ENCODE results near the gene FRMD4A. TPM values are rescaled to one million over a fixed set of nuclear protein-coding genes. Genes with fewer than 3 reads are reported as not detected.
A peak's percentile ranks its signal among the peaks of the same experiment; 100 is the strongest.

Gene FRMD4A
- total RNA-seq, 1 experiment from 2014 or later: 7.1 TPM

- 0 out of 2 replicates have a peak overlapping the region, but pooled peaks have one; percentile 48 for H2AFZ ChIP-seq (ENCODE audit: low read length)
- H3K9ac ChIP-seq (ENCODE audit: low read length): no peak overlapping the region
- ChIA-PET CTCF (no interaction called here), POLR2A (ENCODE audit: unreplicated experiment) (no interaction called here)
- no peaks in the 10 kb centered on the region for H3F3A ChIP-seq (ENCODE audit: low read length, unreplicated experiment)
- BruUV-seq (replicated peaks): no TSS peak
- H3K4me2 ChIP-seq (ENCODE audit: low read length): peak overlapping the region; percentile 82
- H3K36me3 ChIP-seq (ENCODE audit: low read depth, low read length): no peaks in the 10 kb centered on the region
- intact Hi-C loops (cut with micrococcal nuclease): no loop called here
- no peaks in the 10 kb centered on the region for H3K9me2 ChIP-seq (replicated peaks; ENCODE audit: low read length)
- TF ChIP-seq EZH2 (IDR thresholded peaks at IDR 0.05; ENCODE audit: low read length, unreplicated experiment) (no peak), EZH2phosphoT487 (IDR thresholded peaks at IDR 0.05; ENCODE audit: borderline replicate concordance, low read length) (no peak), CTCF (conservative IDR thresholded peaks at IDR 0.05; ENCODE audit: low read depth, low read length) (no peak)
- peaks cover 18% of the 10 kb centered on the region for H3K4me1 ChIP-seq (ENCODE audit: insufficient read depth, low read length)
- no peaks in the 10 kb centered on the region for H4K20me1 ChIP-seq (ENCODE audit: low read length)
- H3K4me3 ChIP-seq (ENCODE audit: low read length): peak overlapping the region; percentile 55; the same call in 1 of the 2 replicates
- H3K79me2 ChIP-seq (ENCODE audit: low read length): no peaks in the 10 kb centered on the region
- H3K27ac ChIP-seq (ENCODE audit: low read length): 0 out of 2 replicates have a peak overlapping the region, but pooled peaks have one; percentile 16
- DNase-seq (peak; percentile 56), ATAC-seq (peak; percentile 94)
- H3K27me3 ChIP-seq (ENCODE audit: low read length): no peaks in the 10 kb centered on the region
- no peaks in the 10 kb centered on the region for H3K9me3 ChIP-seq (ENCODE audit: low read length)
Observed at GRCh38 chr10:13717936-13718772, 612.6 kb downstream of the FRMD4A start.

GRCh38 chr10:13717571-13717935 lies 613.2 kb downstream of the FRMD4A start:
- no peaks in the 10 kb centered on the region for H3K27me3 ChIP-seq (ENCODE audit: low read length)
- peak overlapping the region; percentile 55; the same call in 1 of the 2 replicates for H3K4me3 ChIP-seq (ENCODE audit: low read length)
- no peak for TF ChIP-seq EZH2 (IDR thresholded peaks at IDR 0.05; ENCODE audit: low read length, unreplicated experiment)
- TF ChIP-seq CTCF (conservative IDR thresholded peaks at IDR 0.05; ENCODE audit: low read depth, low read length): no peak
- TF ChIP-seq EZH2phosphoT487 (IDR thresholded peaks at IDR 0.05; ENCODE audit: borderline replicate concordance, low read length): no peak
- no peaks in the 10 kb centered on the region for H4K20me1 ChIP-seq (ENCODE audit: low read length)
- CTCF ChIA-PET: no interaction called here
- POLR2A ChIA-PET (ENCODE audit: unreplicated experiment): no interaction called here
- DNase-seq (peak; percentile 2), ATAC-seq (no peak)
- no peaks in the 10 kb centered on the region for H3F3A ChIP-seq (ENCODE audit: low read length, unreplicated experiment)
- no peak overlapping the region for H3K27ac ChIP-seq (ENCODE audit: low read length)
- intact Hi-C loops (cut with micrococcal nuclease): no loop called here
- H3K9me2 ChIP-seq (replicated peaks; ENCODE audit: low read length): no peaks in the 10 kb centered on the region
- H3K4me2 ChIP-seq (ENCODE audit: low read length): peak overlapping the region; percentile 82
- no TSS peak for BruUV-seq (replicated peaks)
- peaks cover 24% of the 10 kb centered on the region for H3K4me1 ChIP-seq (ENCODE audit: insufficient read depth, low read length)
- H3K36me3 ChIP-seq (ENCODE audit: low read depth, low read length): no peaks in the 10 kb centered on the region
- no peaks in the 10 kb centered on the region for H3K9me3 ChIP-seq (ENCODE audit: low read length)
- no peaks in the 10 kb centered on the region for H3K79me2 ChIP-seq (ENCODE audit: low read length)
- no peak overlapping the region for H2AFZ ChIP-seq (ENCODE audit: low read length)
- H3K9ac ChIP-seq (ENCODE audit: low read length): no peak overlapping the region
